Liver (tissue), 9 donors: ENCODE results near the gene MRTFB. TPM values are rescaled to one million over a fixed set of nuclear protein-coding genes. Genes with fewer than 3 reads are reported as not detected.
A peak's percentile ranks its signal among the peaks of the same experiment; 100 is the strongest.

ENCODE experiments used
- DNase-seq: peaks from one replicate; pipeline ENCODE4 v3.0.0-alpha.2; 2017; ENCODE audit warnings: low spot score
- H3K27ac ChIP-seq, 2 donors: one replicate each; pipeline ENCODE4 v1.7.0; 2013; ENCODE audit warnings: inconsistent platforms in 2 of 2, low read length in 2 of 2, control low read depth in 1 of 2, low read depth in 1 of 2, mild to moderate bottlenecking in 1 of 2
- H3K27me3 ChIP-seq, 4 donors: one replicate each; pipeline versions ENCODE4 v1.6.1 to v1.7.0; 2013; ENCODE audit warnings: low read length in 3 of 4, inconsistent platforms in 1 of 4, mild to moderate bottlenecking in 1 of 4, moderate library complexity in 1 of 4; ENCODE audit not compliant: control insufficient read depth in 4 of 4, insufficient read depth in 4 of 4
- H3K36me3 ChIP-seq, 4 donors: one replicate each; pipeline versions ENCODE4 v1.6.1 to v1.7.0; 2013; ENCODE audit warnings: low read length in 3 of 4, mild to moderate bottlenecking in 3 of 4, low read depth in 1 of 4, moderate library complexity in 1 of 4; ENCODE audit not compliant: control insufficient read depth in 4 of 4, insufficient read depth in 3 of 4
- H3K4me1 ChIP-seq, 4 donors: one replicate each; pipeline versions ENCODE4 v1.6.1 to v1.7.0; 2013; ENCODE audit warnings: low read length in 3 of 4, mild to moderate bottlenecking in 3 of 4, moderate library complexity in 1 of 4; ENCODE audit not compliant: control insufficient read depth in 4 of 4, insufficient read depth in 4 of 4
- H3K4me3 ChIP-seq, 3 donors: one replicate each; pipeline versions ENCODE4 v1.6.1 to v1.7.0; 2013; ENCODE audit warnings: low read length in 3 of 3, control low read depth in 1 of 3, low read depth in 1 of 3, mild to moderate bottlenecking in 1 of 3
- H3K9ac ChIP-seq, 2 donors: one replicate each; pipeline ENCODE4 v1.7.0; 2013; ENCODE audit warnings: low read length in 2 of 2, mild to moderate bottlenecking in 2 of 2, moderate library complexity in 2 of 2, control low read depth in 1 of 2, low read depth in 1 of 2
- H3K9me3 ChIP-seq, 4 donors: one replicate each; pipeline versions ENCODE4 v1.6.1 to v1.7.0; 2013; ENCODE audit warnings: low read length in 3 of 4; ENCODE audit not compliant: control insufficient read depth in 4 of 4
- EGR1 ChIP-seq, 2 donors: IDR thresholded peaks; 2 replicates each; pipeline ENCODE4 v1.6.1; 2016 to 2018; ENCODE audit warnings: antibody characterized with exemption in 2 of 2, low read depth in 2 of 2
- FOXA1 ChIP-seq: IDR thresholded peaks from 2 replicates; pipeline ENCODE4 v1.6.1; 2016; ENCODE audit warnings: antibody characterized with exemption
- FOXA2 ChIP-seq: IDR thresholded peaks from 2 replicates; pipeline ENCODE4 v1.6.1; 2016; ENCODE audit warnings: antibody characterized with exemption
- GABPA ChIP-seq, 2 donors: IDR thresholded peaks in 1 of 2; conservative IDR thresholded peaks in 1 of 2; 2 replicates each; pipeline ENCODE4 v1.6.1; 2016; ENCODE audit warnings: antibody characterized with exemption in 2 of 2, mild to moderate bottlenecking in 1 of 2, moderate library complexity in 1 of 2
- HNF4A ChIP-seq, 2 donors: conservative IDR thresholded peaks; 2 replicates each; pipeline ENCODE4 v1.6.1; 2016; ENCODE audit warnings: antibody characterized with exemption in 2 of 2, mild to moderate bottlenecking in 2 of 2
- HNF4G ChIP-seq: IDR thresholded peaks from 2 replicates; pipeline ENCODE4 v1.6.1; 2016; ENCODE audit warnings: antibody characterized with exemption
- JUND ChIP-seq, 2 donors: IDR thresholded peaks; 2 replicates each; pipeline ENCODE4 v1.6.1; 2016; ENCODE audit warnings: antibody characterized with exemption in 2 of 2
- NR2F2 ChIP-seq: IDR thresholded peaks from 2 replicates; pipeline ENCODE4 v1.6.1; 2016; ENCODE audit warnings: antibody characterized with exemption
- RAD21 ChIP-seq, 2 donors: IDR thresholded peaks; 2 replicates each; pipeline ENCODE4 v1.6.1; 2016; ENCODE audit warnings: antibody characterized with exemption in 2 of 2, mild to moderate bottlenecking in 2 of 2
- RXRA ChIP-seq, 2 donors: IDR thresholded peaks; 2 replicates each; pipeline ENCODE4 v1.6.1; 2017 to 2018; ENCODE audit warnings: antibody characterized with exemption in 2 of 2, mild to moderate bottlenecking in 1 of 2
- SP1 ChIP-seq: IDR thresholded peaks from 2 replicates; pipeline ENCODE4 v1.6.1; 2018; ENCODE audit warnings: antibody characterized with exemption, mild to moderate bottlenecking
- TAF1 ChIP-seq: conservative IDR thresholded peaks from 2 replicates; pipeline ENCODE4 v1.6.1; 2016; ENCODE audit warnings: antibody characterized with exemption, mild to moderate bottlenecking
- YY1 ChIP-seq: IDR thresholded peaks from 2 replicates; pipeline ENCODE4 v1.6.1; 2016; ENCODE audit warnings: antibody characterized with exemption, mild to moderate bottlenecking
- ZBTB33 ChIP-seq: IDR thresholded peaks from 2 replicates; pipeline ENCODE4 v1.6.1; 2016; ENCODE audit warnings: antibody characterized with exemption
- WGBS: extraction: QIAGEN DNeasy Blood & Tissue Kit; methylation state at CpG from one replicate; pipeline ENCODE4 v1.1.7; 2013; 5-methylcytosine and 5-hydroxymethylcytosine counted together
- polyA plus RNA-seq, 2 donors: library from polyadenylated mRNA; stranded (reverse) in 1 of 2; unstranded in 1 of 2; fragments of 200-250 nt in 1 of 2; fragments of >200 nt in 1 of 2; fragmentation: Nextera tagmentation in 1 of 2; extraction: Ambion mirVana in 1 of 2; gene quantifications; one replicate each; pipeline versions ENCODE4 v1.2.1 to v1.2.3, GENCODE V29; 2013 to 2015
- total RNA-seq, 2 donors: library from RNA; depleted of rRNA; stranded (reverse); fragments of >200 nt; gene quantifications; one replicate each; pipeline ENCODE4 v1.2.3, GENCODE V29; 2014
- TF ChIP-seq, protein P1 (sequence below): fragments of 150-350 bp; IDR thresholded peaks from 2 replicates; pipeline ENCODE4 v1.5.1; 2017; ENCODE audit warnings: improper control_type of control experiment, low read depth, low read length; ENCODE audit not compliant: missing input control
- TF ChIP-seq, protein P2 (sequence below): IDR thresholded peaks from 2 replicates; pipeline ENCODE4 v1.6.1; 2016; ENCODE audit warnings: antibody characterized with exemption, mild to moderate bottlenecking
- TF ChIP-seq, protein P3 (sequence below): IDR thresholded peaks from 2 replicates; pipeline ENCODE4 v1.6.1; 2016; ENCODE audit warnings: antibody characterized with exemption
- donor health status: healthy.
- donor health status: healthy.
- donor health status: healthy.
- donor health status: healthy.
- donor health status: healthy.

The MRTFB gene
- total and polyA plus RNA-seq, 4 donors: 4.1 to 14.2 (median 5.8) TPM

DNA sequence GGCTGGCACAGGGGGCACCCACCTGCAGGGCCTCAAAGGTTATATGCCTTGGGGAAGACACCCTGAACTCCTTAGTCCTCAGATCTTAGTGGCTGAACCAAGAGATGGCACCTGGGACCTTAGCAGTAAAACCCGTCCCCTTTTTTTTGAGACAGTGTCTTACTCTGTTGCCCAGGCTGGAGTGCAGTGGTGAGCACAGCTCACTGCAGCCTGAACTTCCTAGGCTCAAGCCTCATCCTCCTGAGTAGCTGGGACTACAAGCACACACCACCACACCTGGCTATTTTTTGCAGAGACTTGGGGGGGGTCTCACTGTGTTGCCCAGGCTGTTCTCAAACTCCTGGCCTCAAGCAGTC lies 237.2 kb downstream of the MRTFB start:
- no peaks in the 10 kb centered on the region for H3K27me3 ChIP-seq
- H3K27ac ChIP-seq: peak overlapping the region in 1 of 2 donors; percentile 66
- no peaks in the 10 kb centered on the region for H3K9me3 ChIP-seq
- peaks cover 8 to 48% (median 28%) of the 10 kb centered on the region in 4 donors for H3K4me1 ChIP-seq
- no peak overlapping the region for H3K4me3 ChIP-seq
- H3K9ac ChIP-seq: no peak overlapping the region
- H3K36me3 ChIP-seq: peaks cover 0 to 2% (median 0%) of the 10 kb centered on the region in 4 donors
- 98% methylated on average over 1 of the region's 1 CpG for WGBS
- no peak for DNase-seq
- TF ChIP-seq RXRA (IDR thresholded peaks at IDR 0.05) (no peak), SP1 (no peak)

- peaks cover 8 to 46% (median 29%) of the 10 kb centered on the region in 4 donors for H3K4me1 ChIP-seq
- no peak for DNase-seq
- peaks cover 0 to 2% (median 0%) of the 10 kb centered on the region in 4 donors for H3K36me3 ChIP-seq
- TF ChIP-seq RAD21 (IDR thresholded peaks at IDR 0.05) (no peak), SP1 (no peak), NR2F2 (no peak), JUND (IDR thresholded peaks at IDR 0.05) (no peak), EGR1 (IDR thresholded peaks at IDR 0.05; ENCODE audit: low read depth in 2 of 2) (no peak), ZBTB33 (no peak), FOXA1 (no peak), HNF4G (no peak), TAF1 (no peak), HNF4A (conservative IDR thresholded peaks at IDR 0.05) (no peak), GABPA (IDR thresholded peaks at IDR 0.05 in 1 of 2, conservative IDR thresholded peaks at IDR 0.05 in 1 of 2) (no peak)
- TF ChIP-seq, protein P1, sequence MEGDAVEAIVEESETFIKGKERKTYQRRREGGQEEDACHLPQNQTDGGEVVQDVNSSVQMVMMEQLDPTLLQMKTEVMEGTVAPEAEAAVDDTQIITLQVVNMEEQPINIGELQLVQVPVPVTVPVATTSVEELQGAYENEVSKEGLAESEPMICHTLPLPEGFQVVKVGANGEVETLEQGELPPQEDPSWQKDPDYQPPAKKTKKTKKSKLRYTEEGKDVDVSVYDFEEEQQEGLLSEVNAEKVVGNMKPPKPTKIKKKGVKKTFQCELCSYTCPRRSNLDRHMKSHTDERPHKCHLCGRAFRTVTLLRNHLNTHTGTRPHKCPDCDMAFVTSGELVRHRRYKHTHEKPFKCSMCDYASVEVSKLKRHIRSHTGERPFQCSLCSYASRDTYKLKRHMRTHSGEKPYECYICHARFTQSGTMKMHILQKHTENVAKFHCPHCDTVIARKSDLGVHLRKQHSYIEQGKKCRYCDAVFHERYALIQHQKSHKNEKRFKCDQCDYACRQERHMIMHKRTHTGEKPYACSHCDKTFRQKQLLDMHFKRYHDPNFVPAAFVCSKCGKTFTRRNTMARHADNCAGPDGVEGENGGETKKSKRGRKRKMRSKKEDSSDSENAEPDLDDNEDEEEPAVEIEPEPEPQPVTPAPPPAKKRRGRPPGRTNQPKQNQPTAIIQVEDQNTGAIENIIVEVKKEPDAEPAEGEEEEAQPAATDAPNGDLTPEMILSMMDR: no peak
- H3K9me3 ChIP-seq: no peaks in the 10 kb centered on the region
- no peaks in the 10 kb centered on the region for H3K27me3 ChIP-seq
- WGBS: 75% methylated on average over 26 of the region's 26 CpGs
- no peak overlapping the region for H3K4me3 ChIP-seq
- no peak overlapping the region for H3K27ac ChIP-seq
- no peak overlapping the region for H3K9ac ChIP-seq
These were observed 238.1 kb downstream of the MRTFB start for GRCh38 chr16:14309001-14309886.

DNA sequence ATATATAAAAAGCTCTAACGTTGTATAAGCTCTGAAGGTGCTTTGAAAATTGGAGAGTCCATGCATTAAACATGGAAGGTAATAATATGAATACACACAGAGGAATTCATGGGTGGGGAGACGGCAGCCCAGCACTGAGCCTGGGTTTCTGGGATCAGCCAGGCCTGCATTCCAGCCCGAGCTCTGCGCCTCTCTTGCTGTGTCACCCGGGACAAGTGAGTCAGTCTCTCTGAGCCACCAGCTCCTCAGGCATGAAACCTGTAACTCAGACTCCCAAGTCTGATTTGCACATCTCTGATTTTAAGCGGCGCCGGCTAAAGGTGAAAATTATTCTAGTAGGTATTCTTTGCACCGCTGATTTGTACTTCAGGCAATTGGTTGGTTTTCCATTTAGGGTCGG lies 238.8 kb downstream of the MRTFB start:
- Histone ChIP-seq H3K4me3 (no peak overlapping the region), H3K9me3 (no peaks in the 10 kb centered on the region), H3K27me3 (no peaks in the 10 kb centered on the region), H3K36me3 (peaks cover 0 to 2% (median 0%) of the 10 kb centered on the region in 4 donors), H3K27ac (no peak overlapping the region), H3K9ac (no peak overlapping the region), H3K4me1 (peaks cover 8 to 44% (median 27%) of the 10 kb centered on the region in 4 donors)
- no peak for DNase-seq
- 88% methylated on average over 10 of the region's 10 CpGs for WGBS
- TF ChIP-seq RXRA (IDR thresholded peaks at IDR 0.05) (no peak), FOXA2 (no peak), YY1 (no peak), SP1 (no peak), FOXA1 (no peak), JUND (IDR thresholded peaks at IDR 0.05) (no peak), HNF4A (conservative IDR thresholded peaks at IDR 0.05) (no peak), HNF4G (no peak)
- TF ChIP-seq, protein P2, sequence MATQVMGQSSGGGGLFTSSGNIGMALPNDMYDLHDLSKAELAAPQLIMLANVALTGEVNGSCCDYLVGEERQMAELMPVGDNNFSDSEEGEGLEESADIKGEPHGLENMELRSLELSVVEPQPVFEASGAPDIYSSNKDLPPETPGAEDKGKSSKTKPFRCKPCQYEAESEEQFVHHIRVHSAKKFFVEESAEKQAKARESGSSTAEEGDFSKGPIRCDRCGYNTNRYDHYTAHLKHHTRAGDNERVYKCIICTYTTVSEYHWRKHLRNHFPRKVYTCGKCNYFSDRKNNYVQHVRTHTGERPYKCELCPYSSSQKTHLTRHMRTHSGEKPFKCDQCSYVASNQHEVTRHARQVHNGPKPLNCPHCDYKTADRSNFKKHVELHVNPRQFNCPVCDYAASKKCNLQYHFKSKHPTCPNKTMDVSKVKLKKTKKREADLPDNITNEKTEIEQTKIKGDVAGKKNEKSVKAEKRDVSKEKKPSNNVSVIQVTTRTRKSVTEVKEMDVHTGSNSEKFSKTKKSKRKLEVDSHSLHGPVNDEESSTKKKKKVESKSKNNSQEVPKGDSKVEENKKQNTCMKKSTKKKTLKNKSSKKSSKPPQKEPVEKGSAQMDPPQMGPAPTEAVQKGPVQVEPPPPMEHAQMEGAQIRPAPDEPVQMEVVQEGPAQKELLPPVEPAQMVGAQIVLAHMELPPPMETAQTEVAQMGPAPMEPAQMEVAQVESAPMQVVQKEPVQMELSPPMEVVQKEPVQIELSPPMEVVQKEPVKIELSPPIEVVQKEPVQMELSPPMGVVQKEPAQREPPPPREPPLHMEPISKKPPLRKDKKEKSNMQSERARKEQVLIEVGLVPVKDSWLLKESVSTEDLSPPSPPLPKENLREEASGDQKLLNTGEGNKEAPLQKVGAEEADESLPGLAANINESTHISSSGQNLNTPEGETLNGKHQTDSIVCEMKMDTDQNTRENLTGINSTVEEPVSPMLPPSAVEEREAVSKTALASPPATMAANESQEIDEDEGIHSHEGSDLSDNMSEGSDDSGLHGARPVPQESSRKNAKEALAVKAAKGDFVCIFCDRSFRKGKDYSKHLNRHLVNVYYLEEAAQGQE: no peak
- TF ChIP-seq, protein P3, sequence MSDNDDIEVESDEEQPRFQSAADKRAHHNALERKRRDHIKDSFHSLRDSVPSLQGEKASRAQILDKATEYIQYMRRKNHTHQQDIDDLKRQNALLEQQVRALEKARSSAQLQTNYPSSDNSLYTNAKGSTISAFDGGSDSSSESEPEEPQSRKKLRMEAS: no peak
- TF ChIP-seq, protein P1: no peak
